HG03460 (cell line): ENCODE data around the gene NHS.
"Not testable (repeated sequence)": the region's sequence is repeated elsewhere in the genome, so short reads cannot be mapped to it uniquely, and the experiment has no call there.

ENCODE experiments used
- ATAC-seq: cut with Tn5 transposase; IDR thresholded peaks from one replicate; pipeline ENCODE4 v1.9.1; 2021; ENCODE audit not compliant: unreplicated experiment

Gene NHS

DNA sequence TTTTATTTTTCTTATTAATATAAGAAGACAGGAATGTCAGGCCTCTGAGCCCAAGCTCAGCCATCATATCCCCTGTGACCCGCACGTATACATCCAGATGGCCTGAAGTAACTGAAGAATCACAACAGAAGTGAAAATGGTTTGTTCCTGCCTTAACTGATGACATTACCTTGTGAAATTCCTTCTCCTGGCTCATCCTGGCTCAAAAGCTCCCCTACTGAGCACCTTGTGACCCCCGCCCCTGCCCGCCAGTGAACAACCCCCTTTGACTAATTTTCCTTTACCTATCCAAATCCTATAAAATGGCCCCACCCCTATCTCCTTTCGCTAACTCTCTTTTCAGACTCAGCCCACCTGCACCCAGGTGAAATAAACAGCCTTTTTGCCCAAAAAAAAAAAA is 71.3 kb downstream of the NHS start:
- ATAC-seq = not testable (repeated sequence)

DNA sequence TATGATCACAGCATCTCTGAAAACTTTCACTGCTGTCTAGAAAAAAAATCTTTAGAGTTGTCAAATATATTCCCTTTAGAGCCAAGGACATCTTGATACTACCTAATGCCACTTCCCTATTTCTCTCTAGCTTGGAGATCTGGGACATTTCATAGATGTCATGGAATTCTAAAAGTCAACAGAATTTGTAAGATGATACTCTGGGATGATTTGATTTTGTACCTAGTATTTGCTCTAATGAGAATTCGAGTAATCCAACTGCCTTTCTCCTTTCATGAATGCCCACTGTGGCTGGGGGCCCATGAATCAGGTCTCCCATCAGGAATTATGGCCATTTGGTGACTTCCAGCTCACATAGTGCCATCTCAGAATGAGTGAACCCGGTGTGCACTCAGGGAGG is 73.2 kb downstream of the NHS start:
- ATAC-seq = no peak

DNA sequence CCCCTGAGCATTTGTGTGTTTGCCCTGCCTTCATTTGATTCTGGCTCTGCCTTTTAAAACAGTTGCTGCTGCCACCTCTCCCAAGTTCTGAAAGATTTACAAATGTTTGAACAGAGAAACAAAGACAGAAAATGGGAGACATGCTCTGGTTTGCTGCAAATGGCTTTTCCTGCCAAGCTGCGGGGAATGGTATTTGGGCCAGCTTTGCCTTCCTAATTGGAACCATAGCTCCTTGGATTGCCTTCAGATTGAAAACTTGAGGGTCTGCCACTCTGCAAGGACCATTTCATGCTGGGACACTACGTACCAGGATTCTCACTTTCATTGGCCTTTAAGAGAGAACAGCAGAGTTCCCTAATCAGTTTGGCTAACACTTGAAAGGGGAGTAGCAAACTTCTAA is 74.9 kb downstream of the NHS start:
- ATAC-seq = no peak

DNA sequence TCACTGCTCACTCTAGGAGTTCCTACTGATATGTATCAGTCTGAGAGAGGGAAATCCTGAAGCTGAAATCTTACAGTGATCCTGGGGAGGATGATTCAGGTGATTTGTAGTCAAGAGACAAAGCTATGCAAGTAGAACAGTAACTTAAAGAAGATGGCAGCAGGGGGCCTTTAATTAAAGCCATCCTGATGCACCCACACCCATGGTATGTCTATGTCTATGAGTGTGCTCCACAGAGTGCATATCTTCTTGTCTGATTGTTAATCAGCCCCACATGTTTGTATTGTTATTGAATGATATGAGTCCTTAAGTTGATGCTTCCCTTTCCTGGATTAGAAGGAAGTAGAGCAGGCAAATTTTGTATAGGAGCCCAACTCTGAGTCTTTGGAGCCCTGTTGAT is 78.8 kb downstream of the NHS start:
- ATAC-seq = no peak

DNA sequence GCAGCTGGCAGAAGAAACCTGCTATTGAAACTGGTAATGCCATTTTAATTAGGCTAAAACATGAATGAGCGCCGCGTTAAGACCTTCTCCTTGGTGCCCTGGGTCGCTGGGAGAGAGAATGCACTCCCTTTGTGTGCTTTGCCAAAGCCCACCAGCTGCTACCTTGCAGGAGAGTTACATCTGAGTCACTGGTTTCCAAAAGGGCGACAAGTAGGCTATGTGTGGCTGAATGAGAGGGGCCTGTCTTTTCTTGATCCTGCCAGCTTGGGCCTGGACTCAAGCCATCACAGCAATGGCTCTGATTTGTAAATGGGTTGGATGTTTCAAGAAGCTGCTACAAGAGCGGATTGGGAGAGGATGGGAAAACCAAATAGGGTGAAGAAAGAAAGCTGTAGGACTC is 81.5 kb downstream of the NHS start:
- no peak for ATAC-seq

DNA sequence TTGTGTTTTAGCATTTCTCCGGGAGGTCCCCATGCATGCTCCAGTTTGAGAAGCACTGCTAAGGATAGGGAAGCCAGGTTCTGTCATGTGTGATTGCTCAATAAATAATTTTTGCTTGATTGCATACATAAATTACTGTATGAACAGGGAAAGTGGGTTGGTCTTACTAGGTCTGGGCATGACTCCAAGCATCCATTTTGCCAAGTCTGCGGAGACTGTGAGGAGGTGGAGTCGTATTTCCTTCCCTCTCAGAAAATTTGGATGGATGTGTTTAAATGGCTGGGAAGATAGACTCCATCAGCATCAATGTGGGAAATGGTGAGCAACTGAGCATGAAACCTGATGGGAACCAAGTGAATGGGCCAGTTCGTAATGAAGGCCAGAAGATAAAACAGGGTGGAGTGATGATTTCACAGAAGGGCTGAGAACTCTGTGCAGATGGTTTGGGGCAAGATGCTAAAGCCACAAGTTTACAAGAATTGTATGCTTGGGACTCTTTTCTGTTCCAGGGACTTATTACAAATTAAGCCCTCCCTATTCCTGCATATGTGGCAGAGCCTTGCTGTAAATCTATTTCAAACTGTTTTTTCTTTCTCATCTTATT is 84.1 kb downstream of the NHS start:
- no peak for ATAC-seq

DNA sequence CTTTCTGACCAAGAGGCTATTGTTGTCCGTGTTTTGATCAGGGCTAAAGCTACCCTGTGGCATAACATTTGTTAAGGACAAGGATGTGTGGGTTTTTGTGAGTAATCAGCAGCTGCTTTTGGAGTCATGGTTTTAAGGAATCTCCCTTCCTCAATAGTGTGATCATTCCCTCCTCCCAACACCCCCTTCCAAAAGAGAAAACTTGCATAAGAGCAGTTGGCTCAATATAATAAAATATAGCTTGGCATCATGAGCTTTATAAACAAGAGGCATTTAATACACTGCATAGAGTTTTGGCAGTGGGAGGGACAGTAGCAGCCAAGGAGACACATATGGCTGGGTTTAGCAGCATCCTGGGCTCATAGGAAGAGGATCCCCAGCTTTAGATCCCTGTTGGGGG is 84.7 kb downstream of the NHS start:
- ATAC-seq = no peak

DNA sequence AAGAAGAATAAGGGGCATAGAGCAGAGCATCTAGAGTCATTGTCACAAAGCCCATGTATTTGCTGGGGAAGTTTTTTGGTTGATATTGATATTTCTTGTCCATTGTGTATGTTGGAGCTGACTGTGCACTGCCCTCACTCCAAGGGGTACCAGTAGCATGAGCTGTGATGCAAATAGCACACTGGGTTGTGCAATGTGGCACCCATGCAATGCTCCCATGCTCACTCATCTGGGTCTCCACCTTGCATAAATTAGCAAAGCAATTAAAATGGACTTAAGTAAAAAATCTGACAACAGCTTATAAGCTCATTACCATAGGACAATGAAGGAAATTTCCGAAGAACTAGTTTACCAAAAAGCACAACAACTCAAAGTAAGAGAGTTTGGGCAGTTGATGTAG is 87.9 kb downstream of the NHS start:
- no peak for ATAC-seq

DNA sequence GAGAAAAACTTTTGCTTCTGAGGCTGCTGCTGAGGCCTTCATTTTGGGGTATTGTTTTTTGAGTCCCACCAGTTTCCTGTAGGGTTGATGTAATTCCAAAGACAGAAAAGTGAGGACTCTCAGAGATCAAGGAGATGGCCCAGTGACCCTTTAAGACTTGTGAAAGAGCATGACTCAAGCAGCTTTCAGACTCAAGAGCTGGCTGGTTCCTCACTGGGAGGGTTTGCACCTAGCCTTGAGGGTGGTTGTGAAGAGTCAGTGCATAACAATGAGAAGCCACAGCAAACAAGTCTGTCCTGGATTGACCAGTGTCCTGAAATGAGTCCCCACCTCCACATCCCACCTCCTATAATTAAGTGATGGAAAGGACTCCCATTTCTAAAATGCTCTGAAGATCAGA is 89.2 kb downstream of the NHS start:
- no peak for ATAC-seq

DNA sequence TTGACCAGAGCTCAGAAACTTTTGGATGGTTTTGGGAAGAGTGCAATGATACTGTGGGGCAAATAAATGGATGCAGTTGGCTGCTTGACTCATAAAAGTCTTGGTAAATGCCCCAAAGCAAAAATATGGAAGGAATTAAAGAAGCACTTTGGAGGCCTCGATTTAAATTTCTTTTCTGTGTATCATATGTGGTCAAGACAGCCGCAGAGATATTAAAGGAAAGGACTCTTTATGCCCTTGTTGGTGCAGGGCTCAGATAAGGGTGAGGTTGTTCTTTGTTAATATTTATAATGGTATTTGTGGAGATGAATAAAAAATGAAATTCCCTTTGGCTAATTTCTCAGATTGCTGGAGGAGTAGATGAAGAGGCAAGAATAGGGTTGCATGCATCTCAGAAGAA is 90.2 kb downstream of the NHS start:
- ATAC-seq = no peak

DNA sequence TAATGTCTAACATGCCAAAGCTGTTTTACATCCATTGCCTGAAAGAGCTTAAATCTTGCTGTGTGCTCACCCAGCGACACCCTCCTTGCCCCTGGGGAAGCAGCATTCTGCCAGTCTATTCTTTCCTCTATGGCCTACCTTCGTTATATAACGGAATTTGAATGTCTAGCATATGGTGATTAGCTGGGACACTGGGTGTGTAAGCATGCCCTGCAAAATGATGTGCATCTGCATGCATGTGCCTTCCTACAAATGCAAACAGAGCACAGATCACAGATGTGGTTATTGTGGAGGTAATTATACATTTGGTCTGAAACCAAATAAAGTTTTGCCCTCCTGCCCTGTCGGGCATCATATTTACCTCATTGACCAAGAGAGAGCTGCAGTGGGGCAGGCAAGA is 90.8 kb downstream of the NHS start:
- ATAC-seq = no peak

DNA sequence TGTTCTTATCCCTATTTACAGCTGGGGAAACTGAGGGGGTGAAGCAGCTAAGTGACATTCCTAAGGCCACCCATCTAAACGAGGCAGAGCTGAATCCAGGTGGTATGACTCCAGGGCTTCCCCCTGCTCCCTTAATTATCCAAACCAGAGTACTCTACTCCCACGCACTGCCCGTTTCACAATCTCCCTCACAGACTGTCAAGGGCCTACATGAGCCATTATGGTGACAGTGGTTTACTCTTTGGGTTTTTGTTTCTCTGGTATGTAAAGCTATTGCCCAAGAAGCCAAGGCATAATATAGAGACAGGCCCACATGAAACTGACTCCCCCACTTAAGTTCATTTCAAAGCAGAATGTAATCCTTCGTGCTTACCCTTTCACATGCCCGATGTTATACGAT is 95.1 kb downstream of the NHS start:
- ATAC-seq = no peak

DNA sequence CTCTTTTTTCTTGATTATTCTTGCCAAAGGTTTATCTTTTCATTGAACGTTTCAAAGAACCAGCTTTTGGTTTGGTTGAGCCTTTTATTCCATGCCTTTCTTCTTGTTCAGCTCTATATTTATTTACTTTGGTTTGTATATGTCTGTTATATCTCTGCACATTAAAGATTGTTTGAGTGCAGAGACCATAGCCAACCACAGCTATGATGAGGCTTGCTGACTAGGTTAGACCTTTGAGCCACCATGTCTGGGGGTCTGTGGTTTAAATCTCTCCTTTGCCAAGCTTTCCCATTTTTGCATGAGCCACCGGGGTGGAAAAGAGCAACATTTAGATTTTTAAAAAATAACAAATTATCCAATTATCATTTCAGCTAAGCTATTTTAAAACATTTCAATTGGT is 96.1 kb downstream of the NHS start:
- no peak for ATAC-seq

DNA sequence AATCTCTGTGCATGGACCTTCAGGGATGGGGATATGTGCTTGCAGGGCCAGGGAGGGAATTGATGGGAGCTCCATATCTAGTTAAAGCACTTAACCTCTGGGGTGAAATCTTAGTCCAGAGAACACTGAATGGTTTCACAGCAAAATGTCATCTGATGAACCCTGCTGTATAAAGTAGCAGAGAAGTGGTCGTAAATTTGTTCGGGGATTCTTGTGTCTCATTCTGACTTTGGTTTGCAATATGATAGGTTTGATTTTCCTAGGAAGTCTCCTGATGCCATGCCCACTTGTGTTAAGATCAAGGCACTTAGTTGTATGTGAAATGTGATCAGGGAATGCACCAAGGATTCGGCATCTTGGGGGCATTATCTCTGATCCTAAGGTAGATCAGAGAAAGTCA is 96.9 kb downstream of the NHS start:
- no peak for ATAC-seq

DNA sequence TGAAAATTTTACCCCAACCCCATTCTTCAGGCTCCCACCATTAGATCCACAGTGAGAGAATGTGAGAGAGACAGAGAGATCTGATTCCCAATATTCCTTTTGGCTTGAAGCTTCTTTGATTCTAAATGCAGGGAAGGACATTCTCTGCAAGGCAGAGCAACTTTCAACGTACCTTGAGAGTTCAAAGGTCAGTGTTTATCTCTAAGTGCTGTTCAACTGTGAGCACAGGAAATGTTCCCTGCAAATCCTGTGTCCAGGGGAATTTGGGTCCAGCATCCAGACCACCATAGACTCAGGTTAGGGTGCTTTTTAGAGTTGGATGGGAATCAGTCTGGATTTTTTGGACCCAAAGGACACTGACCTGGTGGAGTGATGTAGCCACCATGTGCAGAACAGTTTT is 97.4 kb downstream of the NHS start:
- ATAC-seq = no peak

DNA sequence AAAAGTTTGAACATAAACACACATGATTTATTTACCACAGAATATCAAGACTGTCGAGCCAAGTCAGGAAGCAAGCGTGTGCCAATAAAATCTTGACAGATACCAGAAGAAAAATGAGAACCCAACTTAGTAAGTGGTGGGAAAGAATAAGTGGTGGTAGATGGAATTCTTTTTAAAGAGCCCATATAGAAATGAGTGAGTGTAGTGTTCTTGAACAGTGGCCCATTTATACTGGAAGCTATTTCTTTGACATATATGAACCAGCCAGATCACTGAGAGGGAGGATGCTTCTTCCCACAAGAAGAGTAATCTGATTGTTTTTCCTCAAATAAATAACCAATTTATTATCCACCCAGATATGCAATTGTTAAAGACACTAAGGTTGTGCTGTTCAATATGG is 98.0 kb downstream of the NHS start:
- no peak for ATAC-seq

DNA sequence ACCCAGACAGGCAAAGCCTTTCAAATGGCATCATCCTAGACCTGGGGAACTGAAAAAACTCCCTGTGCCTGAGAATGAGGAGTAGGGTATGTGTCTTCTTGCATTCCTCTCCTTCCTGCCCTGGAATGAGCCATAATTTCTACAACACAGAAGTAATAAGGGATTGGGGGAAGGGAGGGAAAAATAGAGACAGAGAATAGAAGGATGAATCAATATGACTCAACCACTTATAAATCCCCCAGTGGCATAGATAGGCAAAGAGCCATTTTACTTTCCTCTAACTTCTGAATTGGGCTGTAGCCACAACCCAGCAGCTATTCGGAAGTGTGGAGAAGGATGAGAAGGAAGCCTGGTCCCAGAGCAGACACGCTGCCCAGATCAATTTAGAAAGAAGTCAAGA is 99.9 kb downstream of the NHS start:
- ATAC-seq = no peak

DNA sequence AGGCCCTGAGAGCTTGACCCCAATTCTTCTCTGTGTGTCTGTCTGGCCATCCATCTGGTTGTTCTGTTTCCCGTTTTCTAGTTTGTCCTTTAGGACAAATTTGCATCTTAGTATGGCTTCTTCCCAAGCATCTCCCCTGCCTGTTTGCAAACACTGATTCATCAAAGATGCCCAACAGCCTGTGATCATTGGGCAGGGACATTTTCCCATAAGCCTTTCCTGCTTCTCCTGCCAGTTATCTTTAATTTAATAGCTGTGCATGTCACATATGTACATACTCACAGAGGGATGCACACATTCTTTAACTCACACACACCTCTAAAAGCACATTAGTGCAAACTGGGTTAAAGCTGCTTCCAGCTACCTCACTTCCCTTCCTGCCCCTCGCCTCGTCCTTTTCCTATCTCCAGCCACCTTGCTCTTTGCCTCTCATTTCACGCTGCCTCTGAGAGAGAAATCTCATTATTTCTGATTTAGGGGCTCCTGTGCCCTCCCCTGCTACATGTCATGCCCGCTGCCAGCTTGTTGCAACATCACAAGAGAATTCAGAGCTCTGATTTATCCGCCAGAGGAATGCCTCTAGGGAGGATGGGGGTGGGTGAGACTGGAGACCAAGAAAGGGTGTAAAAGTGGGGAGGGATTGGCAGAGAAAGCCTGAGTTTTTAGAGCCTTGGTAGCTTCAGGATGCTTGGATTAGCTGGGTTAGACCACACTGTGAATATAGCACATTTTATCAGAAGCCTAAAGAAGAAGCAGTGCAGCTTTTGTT is 100.6 kb downstream of the NHS start:
- no peak for ATAC-seq

DNA sequence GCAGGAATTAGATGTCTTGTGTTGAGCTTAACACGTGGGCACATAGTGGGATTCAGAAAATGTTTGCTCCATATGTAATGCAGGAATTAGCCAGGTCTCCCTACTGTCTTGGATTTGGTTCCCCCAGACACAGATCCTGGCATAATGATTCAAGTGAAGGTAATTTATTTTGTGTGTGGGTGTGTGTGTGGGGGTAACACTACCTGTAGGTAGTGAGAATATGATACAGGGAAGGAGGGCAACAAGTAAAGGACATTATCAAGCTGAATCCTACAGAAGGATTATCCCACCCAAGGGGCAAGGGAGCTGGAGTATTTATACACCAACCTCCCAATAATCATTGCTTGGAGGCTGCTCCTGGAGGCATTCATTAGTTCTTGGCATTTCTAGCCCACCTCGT is 101.4 kb downstream of the NHS start:
- no peak for ATAC-seq

DNA sequence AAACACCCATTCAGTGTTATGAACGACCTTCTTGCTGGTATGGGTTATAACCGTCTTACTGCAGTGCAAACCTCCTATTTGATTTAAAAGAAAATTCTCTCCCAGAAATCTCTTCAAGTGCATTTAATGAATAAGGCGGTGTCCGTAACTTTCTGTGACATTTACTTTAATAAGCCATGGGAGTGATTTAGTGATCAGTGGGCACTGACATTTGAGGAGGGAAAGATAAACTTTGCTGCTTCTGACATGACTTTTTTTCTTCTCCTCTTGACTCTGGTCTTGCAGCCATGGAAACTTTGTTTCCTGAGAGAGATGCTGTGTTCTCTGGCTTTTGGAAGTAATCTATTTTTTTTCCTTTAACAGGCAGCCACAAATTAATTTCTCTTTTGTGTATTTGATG is 106.1 kb downstream of the NHS start:
- ATAC-seq = no peak

DNA sequence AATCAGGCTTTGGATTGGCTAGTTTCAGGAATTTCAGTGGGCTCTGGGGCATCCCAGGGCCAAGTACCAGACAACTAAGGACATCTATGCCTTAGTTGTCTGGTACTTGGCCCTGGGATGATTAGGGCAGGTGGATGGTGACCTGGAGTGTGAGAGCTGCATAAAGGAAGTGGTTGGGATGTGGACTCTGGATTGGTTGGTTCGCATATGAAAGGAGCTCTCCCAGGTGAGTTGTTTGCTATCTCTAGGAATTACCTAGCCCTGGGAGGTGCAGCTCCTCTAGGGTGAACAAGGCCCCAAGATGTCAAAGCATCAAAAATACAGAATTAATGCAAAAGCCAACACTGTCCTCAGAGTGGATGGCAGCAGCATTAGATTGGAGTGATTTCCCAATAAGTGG is 109.6 kb downstream of the NHS start:
- ATAC-seq = no peak

DNA sequence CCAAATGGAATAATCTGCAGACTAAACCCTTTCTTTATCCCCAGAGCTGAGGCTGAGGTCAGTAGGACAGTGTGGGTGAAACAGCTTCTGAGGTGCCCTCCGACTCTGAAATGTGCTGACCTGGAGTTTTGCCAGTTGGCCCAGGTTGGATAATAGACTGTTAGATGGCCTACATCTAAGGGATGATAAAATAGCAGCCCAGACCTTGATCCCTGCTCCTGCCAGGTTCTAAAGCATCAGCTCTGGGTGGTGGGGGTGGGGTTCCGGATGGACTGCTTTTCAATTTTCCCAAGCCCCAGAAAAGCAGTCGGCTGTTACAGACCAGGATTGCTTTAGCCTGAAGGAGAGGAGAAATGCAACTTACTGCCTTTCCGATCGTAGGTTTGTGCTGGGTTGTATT is 110.4 kb downstream of the NHS start:
- no peak for ATAC-seq

DNA sequence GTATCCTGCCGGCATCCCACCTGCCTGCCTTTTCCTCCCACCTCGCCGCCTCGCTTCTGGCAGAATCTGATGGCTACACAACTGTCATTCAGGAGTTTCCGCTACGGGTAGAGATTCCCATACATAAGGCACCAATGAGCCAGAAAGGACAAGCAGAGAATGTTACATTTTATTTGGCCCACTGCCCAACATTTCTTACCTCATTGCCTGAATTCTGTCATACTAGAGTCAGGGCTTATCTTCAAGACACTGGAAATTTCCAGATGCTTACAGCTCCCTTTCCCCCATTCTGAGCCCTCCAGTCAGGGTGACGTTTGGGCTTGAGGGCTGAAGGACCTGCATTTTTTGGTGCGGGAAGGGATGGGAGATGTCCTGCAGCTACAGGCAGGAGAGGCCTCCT is 113.0 kb downstream of the NHS start:
- no peak for ATAC-seq
